ENCODE data around the gene CACNA1E. TPM values are rescaled to one million over a fixed set of nuclear protein-coding genes. Genes with fewer than 3 reads are reported as not detected.

CACNA1E gene
- total RNA-seq, 4 donors from 2014 or later = 0.47 to 0.83 TPM; not detected in 2

GRCh38 chr1:181714428-181714827, 231.1 kb downstream of the CACNA1E start:
- Histone ChIP-seq H3K36me3 (no peaks in the 10 kb centered on the region), H3K4me1 (no peaks in the 10 kb centered on the region), H3K27me3 (no peaks in the 10 kb centered on the region), H3K27ac (no peak overlapping the region), H3K9me3 (no peaks in the 10 kb centered on the region), H3K4me3 (no peak overlapping the region)
- TF ChIP-seq POLR2A (IDR thresholded peaks at IDR 0.05) (no peak), CTCF (IDR thresholded peaks at IDR 0.05) (no peak)
- no peak for DNase-seq

GRCh38 chr1:181718034-181718433, 234.7 kb downstream of the CACNA1E start:
- TF ChIP-seq POLR2A (IDR thresholded peaks at IDR 0.05) (no peak), CTCF (IDR thresholded peaks at IDR 0.05) (no peak)
- Histone ChIP-seq H3K27me3 (no peaks in the 10 kb centered on the region), H3K9me3 (no peaks in the 10 kb centered on the region), H3K27ac (no peak overlapping the region), H3K4me3 (no peak overlapping the region), H3K4me1 (no peaks in the 10 kb centered on the region), H3K36me3 (no peaks in the 10 kb centered on the region)
- no peak for DNase-seq

GRCh38 chr1:181726320-181727012, 243.1 kb downstream of the CACNA1E start:
- Histone ChIP-seq H3K27me3 (no peaks in the 10 kb centered on the region), H3K27ac (no peak overlapping the region), H3K4me3 (no peak overlapping the region), H3K4me1 (no peaks in the 10 kb centered on the region), H3K36me3 (no peaks in the 10 kb centered on the region), H3K9me3 (no peaks in the 10 kb centered on the region)
- DNase-seq = no peak
- TF ChIP-seq POLR2A (IDR thresholded peaks at IDR 0.05) (no peak), CTCF (IDR thresholded peaks at IDR 0.05) (no peak)

GRCh38 chr1:181730606-181731005, 247.3 kb downstream of the CACNA1E start:
- Histone ChIP-seq H3K27me3 (no peaks in the 10 kb centered on the region), H3K4me1 (no peaks in the 10 kb centered on the region), H3K9me3 (no peaks in the 10 kb centered on the region), H3K27ac (no peak overlapping the region), H3K36me3 (no peaks in the 10 kb centered on the region), H3K4me3 (no peak overlapping the region)
- no peak for DNase-seq
- TF ChIP-seq CTCF (IDR thresholded peaks at IDR 0.05) (no peak), POLR2A (IDR thresholded peaks at IDR 0.05) (no peak)

- no peak overlapping the region for H3K4me3 ChIP-seq
- no peaks in the 10 kb centered on the region for H3K9me3 ChIP-seq
- H3K4me1 ChIP-seq = no peaks in the 10 kb centered on the region
- TF ChIP-seq CTCF (IDR thresholded peaks at IDR 0.05) (no peak), POLR2A (IDR thresholded peaks at IDR 0.05) (no peak)
- H3K36me3 ChIP-seq = no peaks in the 10 kb centered on the region
- DNase-seq = no peak
- H3K27ac ChIP-seq = no peak overlapping the region
- no peaks in the 10 kb centered on the region for H3K27me3 ChIP-seq
These were observed 249.1 kb downstream of the CACNA1E start for GRCh38 chr1:181732218-181732990.

Data from Peyer's patch (tissue), 4 donors.